HG03108 (cell line): ENCODE measurements around the gene DAPK2.

ENCODE experiments used
- ATAC-seq: cut with Tn5 transposase; IDR thresholded peaks from one replicate; pipeline ENCODE4 v1.9.1; 2021; ENCODE audit warnings: moderate library complexity; ENCODE audit not compliant: unreplicated experiment

DAPK2 gene

GRCh38 chr15:63998489-63998888, 47.8 kb downstream of the DAPK2 start:
- no peak for ATAC-seq

GRCh38 chr15:63997715-63998442, 48.4 kb downstream of the DAPK2 start:
- no peak for ATAC-seq

GRCh38 chr15:63996794-63997357, 49.4 kb downstream of the DAPK2 start:
- ATAC-seq = no peak

- no peak for ATAC-seq
Measured at GRCh38 chr15:63995789-63996188, 50.5 kb downstream of the DAPK2 start.

- no peak for ATAC-seq
Measured at GRCh38 chr15:63994073-63994600, 52.1 kb downstream of the DAPK2 start.

- ATAC-seq = no peak
Measured at GRCh38 chr15:63992300-63992699, 54.0 kb downstream of the DAPK2 start.

GRCh38 chr15:63991706-63992105, 54.6 kb downstream of the DAPK2 start:
- no peak for ATAC-seq

GRCh38 chr15:63990454-63990853, 55.8 kb downstream of the DAPK2 start:
- no peak for ATAC-seq

- no peak for ATAC-seq
Measured at GRCh38 chr15:63987796-63988378, 58.4 kb downstream of the DAPK2 start.

- peak; percentile 64 for ATAC-seq
Measured at GRCh38 chr15:63986751-63987341, 59.4 kb downstream of the DAPK2 start.

GRCh38 chr15:63986185-63986680, 60.1 kb downstream of the DAPK2 start:
- ATAC-seq = no peak

GRCh38 chr15:63985221-63986184, 60.8 kb downstream of the DAPK2 start:
- no peak for ATAC-seq

GRCh38 chr15:63984331-63984730, 62.0 kb downstream of the DAPK2 start:
- no peak for ATAC-seq

GRCh38 chr15:63983061-63983711, 63.1 kb downstream of the DAPK2 start:
- no peak for ATAC-seq

GRCh38 chr15:63982381-63982854, 63.9 kb downstream of the DAPK2 start:
- ATAC-seq = no peak

- no peak for ATAC-seq
Measured at GRCh38 chr15:63981596-63982320, 64.5 kb downstream of the DAPK2 start.

GRCh38 chr15:63979262-63979793, 67.0 kb downstream of the DAPK2 start:
- no peak for ATAC-seq

GRCh38 chr15:63978511-63979261, 67.6 kb downstream of the DAPK2 start:
- no peak for ATAC-seq
